B cell (primary cell): ENCODE data around the gene MORC4.

Experiments used
- CTCF ChIP-seq: fragments of 200-600 bp; IDR thresholded peaks from one replicate; pipeline ENCODE4 v1.8.0; 2022; ENCODE audit warnings: antibody characterized with exemption, mild to moderate bottlenecking
- EZH2 ChIP-seq: IDR thresholded peaks from 2 replicates; pipeline ENCODE4 v1.6.1; 2012; ENCODE audit warnings: borderline replicate concordance, low read depth, mild to moderate bottlenecking, moderate library complexity, low read length; ENCODE audit not compliant: insufficient read depth, poor library complexity, severe bottlenecking

- TF ChIP-seq CTCF, result peak; percentile 33
- TF ChIP-seq EZH2, result no peak
These were observed 723 bp downstream of the MORC4 start for GRCh38 chrX:106999002-106999975.
